Forelimb muscle (tissue), 1 donor: ENCODE data around the gene SLC1A2. TPM values are rescaled to one million over a fixed set of nuclear protein-coding genes. Genes with fewer than 3 reads are reported as not detected.

ENCODE experiments used
- DNase-seq: peaks from one replicate; pipeline ENCODE4 v3.0.0-alpha.2; 2013; ENCODE audit warnings: low read depth
- polyA plus RNA-seq: library from polyadenylated mRNA; unstranded; fragments of 120-200 nt; gene quantifications from one replicate; pipeline ENCODE4 v1.2.1, GENCODE V29; 2013; ENCODE audit not compliant: insufficient read length

SLC1A2 gene
- polyA plus RNA-seq, 1 donor: 0.99 TPM

- DNase-seq: no peak
These were observed 174.3 kb downstream of the SLC1A2 start for GRCh38 chr11:35245056-35245455.

GRCh38 chr11:35243774-35244173, 175.6 kb downstream of the SLC1A2 start:
- no peak for DNase-seq

GRCh38 chr11:35242412-35243242, 176.7 kb downstream of the SLC1A2 start:
- no peak for DNase-seq

- DNase-seq: no peak
These were observed 177.8 kb downstream of the SLC1A2 start for GRCh38 chr11:35241531-35241930.

GRCh38 chr11:35241083-35241482, 178.3 kb downstream of the SLC1A2 start:
- DNase-seq: no peak

- no peak for DNase-seq
These were observed 179.8 kb downstream of the SLC1A2 start for GRCh38 chr11:35239471-35240075.

GRCh38 chr11:35238882-35239281, 180.5 kb downstream of the SLC1A2 start:
- DNase-seq: no peak

GRCh38 chr11:35237860-35238715, 181.3 kb downstream of the SLC1A2 start:
- DNase-seq: no peak

GRCh38 chr11:35237351-35237750, 182.0 kb downstream of the SLC1A2 start:
- DNase-seq: no peak

- no peak for DNase-seq
These were observed 182.7 kb downstream of the SLC1A2 start for GRCh38 chr11:35236667-35237003.

- no peak for DNase-seq
These were observed 183.3 kb downstream of the SLC1A2 start for GRCh38 chr11:35235936-35236666.

GRCh38 chr11:35235498-35235897, 183.9 kb downstream of the SLC1A2 start:
- no peak for DNase-seq

GRCh38 chr11:35235157-35235468, 184.2 kb downstream of the SLC1A2 start:
- DNase-seq: no peak

GRCh38 chr11:35234460-35235156, 184.8 kb downstream of the SLC1A2 start:
- DNase-seq: no peak

GRCh38 chr11:35233518-35233917, 185.8 kb downstream of the SLC1A2 start:
- DNase-seq: no peak

- DNase-seq: no peak
These were observed 186.4 kb downstream of the SLC1A2 start for GRCh38 chr11:35232891-35233330.

GRCh38 chr11:35231076-35231860, 188.1 kb downstream of the SLC1A2 start:
- no peak for DNase-seq

GRCh38 chr11:35230388-35230787, 189.0 kb downstream of the SLC1A2 start:
- no peak for DNase-seq

- no peak for DNase-seq
These were observed 191.0 kb downstream of the SLC1A2 start for GRCh38 chr11:35228328-35228725.

- no peak for DNase-seq
These were observed 191.6 kb downstream of the SLC1A2 start for GRCh38 chr11:35227576-35228327.
